Stimulated activated CD4-positive, alpha-beta T cell treated with anti-CD3 and anti-CD28 coated beads, Interleukin-4, amount 100 ng/mL, for 48 hours (primary cell): Measurements from ENCODE around the gene MGLL.

Experiments
- DNase-seq, 2 donors: peaks; one replicate each; pipeline ENCODE4 v3.0.0-alpha.2; 2020; ENCODE audit warnings: low read depth in 2 of 2

Gene MGLL

DNA sequence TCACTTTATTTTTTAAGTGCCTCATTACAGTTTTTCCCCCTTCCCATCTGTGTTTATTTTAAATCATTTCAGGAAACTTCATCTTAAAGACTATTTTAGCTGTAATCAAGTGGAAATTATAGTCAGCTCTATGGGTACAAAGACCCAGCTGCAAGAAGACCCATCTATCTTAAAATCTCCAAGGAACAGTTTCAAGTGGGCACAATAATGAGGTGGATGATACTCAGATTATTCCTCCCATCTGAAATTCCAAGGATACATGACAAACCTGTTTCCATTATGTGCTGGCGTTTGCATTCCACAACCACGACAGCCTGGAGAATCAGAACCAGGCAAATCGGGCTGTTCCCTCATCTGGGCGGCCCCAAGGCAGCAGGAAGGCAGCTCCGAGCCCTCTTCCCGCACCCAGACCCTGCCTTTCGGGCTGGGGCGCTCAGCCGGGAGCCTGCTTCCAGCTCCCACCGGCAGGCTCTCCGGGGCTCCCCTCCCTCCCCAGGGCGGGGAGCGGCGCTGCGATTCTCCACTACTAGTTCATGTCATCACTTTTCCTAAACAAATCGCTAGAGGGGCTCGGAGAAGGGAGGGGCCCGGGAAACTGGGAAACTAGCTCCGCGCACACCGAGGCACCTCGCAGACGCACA is at the start of gene MGLL:
TSS of gene MGLL (minus strand) at position 475 of the 641 bp plus-strand sequence. CDS start at position 278, 197 bp downstream.
- no peak for DNase-seq

DNA sequence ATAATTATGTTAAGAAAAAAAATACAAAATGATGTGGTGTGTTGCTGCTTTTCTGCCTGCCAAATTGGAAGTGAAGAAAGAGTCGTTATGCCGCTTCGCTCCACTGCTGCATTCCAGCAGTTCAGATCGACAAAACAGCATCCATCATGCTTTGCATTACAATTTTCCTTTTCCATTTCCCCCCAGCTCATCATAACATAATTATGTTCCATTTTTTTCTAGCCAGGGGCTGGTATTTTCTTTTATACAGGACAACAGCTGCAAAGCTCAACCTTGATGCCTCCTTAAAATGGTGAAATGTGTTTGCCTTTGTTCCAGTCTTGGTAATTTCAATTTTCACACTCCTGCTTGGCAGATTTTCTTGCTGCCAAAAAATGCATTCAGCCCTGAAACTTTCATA is 47.8 kb upstream of the MGLL start:
- DNase-seq: no peak

DNA sequence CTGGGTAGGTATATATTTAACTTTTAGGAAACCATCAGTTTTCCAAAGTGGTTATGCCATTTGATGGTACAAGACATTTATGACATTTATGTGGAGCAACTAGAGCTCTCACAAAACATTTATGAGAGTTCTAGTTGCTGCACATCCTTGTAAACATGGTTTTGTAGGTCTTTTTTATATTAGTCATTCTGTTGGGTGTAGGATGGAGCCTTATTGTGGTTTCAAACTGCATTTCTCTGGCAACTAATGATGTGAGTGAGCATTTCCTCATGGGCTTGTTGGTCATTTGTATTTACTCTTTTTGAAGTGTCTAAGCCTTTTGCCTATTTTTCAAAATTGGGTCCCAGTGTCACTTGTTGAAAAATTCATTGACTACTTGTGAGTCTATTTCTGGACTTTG is 45.7 kb upstream of the MGLL start:
- DNase-seq: no peak

DNA sequence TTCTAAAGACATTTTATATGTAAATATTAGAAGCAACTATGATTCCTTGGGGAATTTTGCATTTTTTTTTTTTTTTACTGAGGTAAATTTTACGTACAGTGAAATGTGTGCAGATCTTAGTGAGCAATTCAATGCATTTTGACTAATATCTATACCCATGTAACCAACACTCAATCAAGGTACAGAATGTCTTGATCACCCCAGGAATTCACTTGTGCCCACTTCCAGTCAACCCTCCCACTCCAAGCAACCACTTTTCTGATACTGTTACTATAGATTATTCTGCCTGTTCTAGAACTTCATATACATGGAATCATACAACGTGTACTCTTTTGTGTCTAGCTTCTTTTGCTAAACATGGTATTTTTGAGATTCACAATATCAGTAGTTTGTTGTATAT is 45.1 kb upstream of the MGLL start:
- DNase-seq: no peak

DNA sequence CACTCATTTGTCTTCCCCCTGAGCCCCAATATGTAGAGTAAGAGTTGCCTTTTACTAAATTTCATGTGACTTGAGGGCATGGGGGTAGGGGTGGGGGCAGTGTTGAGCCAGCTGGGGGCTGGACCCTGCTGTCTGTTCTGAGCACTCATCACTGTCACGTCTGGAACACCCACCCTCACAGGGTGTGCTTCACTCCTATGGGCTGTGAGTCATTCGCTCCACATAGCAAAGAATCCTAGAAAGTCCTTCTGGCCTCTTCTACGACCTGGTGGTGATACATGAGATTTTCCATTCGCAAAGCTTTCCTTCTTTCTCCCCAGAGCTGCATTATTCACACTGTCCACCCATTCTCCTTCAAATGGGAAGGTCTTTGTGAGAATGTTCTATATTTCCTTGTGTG is 43.6 kb upstream of the MGLL start:
- no peak for DNase-seq

DNA sequence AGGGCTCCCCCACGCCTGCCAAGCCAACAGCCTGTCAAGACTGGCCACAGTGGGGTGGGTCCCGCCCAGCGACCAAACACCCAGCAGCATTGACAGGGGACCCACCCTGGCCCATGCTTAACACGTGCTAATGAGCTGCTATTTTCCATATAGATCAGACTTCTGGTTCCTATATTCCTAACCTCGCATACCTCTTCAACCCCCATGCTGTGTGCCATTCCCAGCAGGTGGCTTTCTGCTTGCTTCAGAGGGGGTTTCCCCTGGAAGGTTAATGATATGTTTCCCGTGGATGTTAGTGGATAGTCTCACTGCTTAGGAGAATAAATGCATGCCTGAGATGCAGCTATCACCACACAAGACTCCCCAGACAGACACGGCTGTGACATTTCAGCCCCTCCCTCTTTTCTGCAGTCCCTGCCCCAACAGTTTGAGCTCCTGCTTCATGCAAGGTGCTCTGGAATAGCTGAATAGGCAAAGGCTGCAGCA is 37.9 kb upstream of the MGLL start:
- DNase-seq: no peak

DNA sequence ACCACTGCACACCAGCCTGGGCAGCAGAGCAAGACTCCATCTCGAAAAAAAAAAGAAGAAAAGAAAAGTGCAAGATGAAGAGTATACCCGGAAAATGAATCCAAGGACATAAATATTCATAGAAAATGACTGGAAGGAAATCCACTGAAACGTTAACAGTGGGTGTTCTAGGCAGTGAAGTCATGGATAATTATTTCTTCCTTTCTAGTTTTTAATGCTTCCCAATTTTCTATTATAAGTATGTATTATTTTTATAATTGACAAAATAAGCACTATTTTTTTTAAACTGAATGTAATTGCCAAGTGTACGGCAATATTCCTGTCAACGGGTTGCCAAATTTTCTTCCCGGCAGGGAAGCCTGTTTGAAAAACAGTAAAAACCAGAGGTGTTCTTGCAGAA is 37.4 kb upstream of the MGLL start:
- no peak for DNase-seq

DNA sequence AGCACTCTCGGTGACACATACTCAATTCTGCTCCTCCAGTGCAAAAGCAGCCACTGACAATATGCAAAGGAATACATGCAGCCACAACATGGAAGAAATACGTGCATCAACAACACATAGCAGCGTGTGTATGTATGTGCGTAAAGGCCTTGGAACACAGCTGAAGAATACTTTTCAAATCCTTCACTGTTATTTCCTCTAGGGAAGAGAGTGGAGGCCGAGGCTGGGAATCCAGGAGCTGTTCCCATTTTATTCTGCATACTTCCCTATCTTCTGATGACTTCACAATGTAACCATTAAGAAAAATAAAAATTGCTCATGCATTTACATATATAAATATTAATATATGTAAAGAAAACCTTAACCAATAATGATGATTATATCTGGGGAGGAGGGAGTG is 36.6 kb upstream of the MGLL start:
- DNase-seq: no peak

DNA sequence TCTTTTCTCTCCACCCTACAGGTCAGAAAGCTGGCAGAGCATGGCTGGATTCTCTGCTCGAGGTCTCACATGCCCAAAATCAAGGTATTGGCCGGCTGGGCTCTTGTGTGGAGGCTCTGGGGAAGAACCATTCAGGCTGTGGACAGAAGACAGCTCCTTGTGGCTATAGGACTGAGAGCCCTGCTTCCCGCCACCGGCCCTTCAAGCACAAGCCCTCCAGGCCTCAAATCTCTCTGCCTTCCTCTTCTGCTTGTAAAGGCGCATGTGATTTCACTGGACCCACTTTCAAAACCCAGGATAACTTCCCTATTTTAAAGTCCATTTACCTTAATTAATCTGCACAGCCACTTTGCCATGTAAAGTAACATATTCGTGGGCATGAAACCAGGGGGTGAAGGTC is 36.2 kb upstream of the MGLL start:
- DNase-seq: no peak

DNA sequence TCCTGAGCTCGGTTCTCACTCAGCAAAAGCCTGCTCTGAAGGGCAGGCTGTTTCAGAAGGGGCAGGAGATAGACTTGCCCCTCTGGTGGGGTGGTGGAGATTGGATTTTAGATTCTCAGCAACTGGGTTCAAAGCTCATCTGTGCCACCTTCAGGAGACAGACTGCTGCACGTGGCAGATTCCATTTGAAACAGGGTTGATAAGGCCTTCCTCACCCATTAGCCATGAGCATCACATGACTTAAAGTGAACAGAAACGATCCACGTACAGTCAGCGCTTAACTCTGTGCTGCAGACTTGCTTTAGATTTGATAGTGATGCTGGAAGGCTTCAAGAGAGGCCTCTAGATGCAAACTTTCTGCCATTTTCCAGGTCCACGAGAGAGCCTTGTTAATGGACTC is 35.0 kb upstream of the MGLL start:
- DNase-seq: no peak

DNA sequence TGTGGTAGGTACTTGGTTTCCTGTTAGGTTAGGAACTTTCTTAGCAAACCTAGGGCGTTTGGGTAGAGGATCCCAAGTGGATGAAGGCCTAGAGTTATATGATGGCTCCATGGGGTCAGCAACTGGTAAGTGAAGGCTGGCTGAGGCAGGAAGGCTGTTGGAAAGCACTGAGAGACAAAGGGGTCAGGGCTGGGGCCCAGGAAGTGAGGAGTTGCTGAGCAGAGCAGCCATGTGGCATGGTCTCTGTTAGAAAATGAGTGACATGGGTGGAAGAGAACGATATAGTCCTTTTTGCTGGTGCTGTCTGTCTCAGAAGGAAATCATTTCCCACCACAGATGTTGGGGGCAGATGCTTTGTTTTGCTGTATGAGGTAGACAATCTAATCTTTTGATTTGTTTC is 34.5 kb upstream of the MGLL start:
- DNase-seq: no peak

DNA sequence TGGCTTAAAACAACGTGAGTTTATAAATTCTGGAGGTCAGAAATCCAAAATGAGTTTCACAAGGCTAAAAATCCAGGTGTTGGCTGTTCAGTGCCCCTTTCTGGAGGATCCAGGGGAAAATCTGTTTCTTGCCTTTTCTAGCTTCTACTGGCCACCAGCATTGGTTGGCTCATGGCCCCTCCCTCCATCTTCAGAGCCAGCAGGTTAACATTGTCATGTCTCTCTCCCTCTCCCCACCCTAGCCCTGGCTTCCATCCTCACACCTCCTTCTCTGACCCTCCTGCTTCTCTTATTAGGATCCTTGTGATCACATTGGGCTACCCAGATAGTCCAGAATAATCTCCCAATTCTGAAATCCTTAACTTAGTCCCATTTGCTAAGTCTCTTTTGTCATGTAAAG is 32.9 kb upstream of the MGLL start:
- DNase-seq: no peak

DNA sequence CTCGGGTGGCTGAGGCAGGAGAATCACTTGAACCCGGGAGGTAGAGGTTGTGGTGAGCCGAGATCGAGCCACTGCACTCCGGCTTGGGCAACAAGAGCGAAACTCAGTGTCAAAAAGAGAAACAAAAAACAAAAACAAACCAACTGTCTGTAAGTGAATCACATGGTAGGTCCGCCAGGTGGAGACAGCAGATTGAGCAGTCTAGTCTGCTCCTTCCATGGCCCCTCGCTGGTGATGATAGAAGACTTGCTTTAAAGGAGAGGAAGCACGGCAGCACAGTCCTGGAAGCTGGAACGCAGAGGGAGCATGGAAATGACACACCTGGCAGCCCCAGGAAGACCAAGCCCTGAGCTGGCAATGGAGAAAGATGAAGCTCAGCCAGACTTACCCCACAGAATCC is 31.4 kb upstream of the MGLL start:
- no peak for DNase-seq

DNA sequence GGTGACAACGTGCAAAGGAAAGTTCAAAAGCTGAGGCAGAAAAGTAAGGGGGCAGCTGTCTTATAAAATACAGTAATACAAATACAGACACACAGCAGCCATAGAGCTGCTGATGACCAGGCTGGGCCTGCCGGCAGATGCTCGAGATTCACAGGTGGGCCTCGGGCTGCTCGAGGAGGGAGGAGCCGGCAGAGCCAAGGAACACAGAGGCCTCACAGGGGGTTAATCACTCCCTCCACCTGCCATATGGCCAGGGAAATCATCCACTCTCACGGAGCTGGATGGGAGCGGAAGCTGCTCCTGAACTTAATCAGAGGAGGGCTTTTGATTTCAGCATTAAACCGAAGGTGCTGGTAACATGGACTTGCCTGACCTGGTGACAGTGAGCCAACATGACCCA is 29.6 kb upstream of the MGLL start:
- DNase-seq: no peak

DNA sequence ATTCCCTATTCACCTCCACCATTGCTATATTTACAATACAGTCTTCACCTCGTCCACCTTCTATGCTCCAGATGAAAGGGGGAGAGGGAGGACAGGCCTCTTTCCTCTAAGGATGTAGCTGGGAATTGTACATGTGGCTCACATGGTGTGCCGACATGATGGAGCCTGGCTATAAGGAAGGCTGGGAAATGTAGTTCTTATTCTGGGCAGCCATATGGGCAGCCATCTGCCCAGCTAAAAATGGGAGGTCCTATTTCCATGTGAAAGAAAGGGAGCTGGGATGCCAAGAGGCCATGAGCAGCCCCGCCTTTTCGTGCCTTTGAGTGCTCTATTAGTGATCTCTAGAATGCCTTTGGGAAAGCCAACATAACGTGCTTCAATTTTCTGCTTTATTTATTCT is 27.1 kb upstream of the MGLL start:
- no peak for DNase-seq

DNA sequence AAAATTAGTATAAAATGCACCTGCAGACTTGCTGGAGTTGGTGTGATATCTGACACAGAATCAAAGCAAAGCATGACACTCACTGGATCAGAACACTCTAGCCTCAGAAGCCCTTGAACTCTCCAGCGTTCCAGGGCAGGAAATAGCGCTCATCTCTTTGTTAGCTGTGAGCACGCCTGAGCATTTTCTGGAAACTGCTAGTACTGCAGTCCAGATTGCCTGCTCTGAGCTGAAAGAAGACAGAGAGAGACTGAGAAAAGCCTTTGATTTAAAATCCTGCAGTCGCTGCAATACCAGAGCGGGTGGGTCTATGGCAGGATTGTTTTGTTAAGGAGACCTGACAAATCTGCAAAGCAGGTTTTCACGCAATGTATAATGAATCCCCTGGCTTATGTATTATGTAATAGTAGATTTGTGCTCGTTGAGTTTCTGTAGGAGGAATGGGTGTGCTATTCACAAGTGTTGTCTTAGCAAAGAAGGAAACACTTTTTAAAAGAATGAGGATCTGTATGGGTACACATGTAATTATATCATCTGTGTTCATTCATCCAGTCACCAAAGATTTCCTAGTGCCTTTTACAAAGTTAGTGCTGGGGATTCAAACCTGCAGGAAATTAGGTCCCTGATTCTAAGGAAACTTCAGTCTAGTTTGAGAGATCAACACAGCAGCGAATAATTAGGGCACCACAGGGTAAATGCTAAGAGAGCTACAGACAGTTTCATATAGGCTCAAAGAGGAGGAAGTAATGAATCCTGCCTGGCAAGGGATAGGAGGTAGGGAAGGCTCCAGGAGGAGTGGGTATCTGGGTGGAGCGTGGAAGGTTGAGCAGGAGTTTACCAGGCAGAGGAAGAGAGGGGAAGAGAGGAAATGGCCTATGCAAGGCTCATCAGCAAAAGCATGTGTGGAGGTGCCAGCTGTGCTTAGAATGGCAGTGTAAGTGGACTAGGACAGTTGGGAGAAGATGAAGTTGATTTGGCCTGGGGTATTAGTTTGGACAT is 26.1 kb upstream of the MGLL start:
- no peak for DNase-seq

DNA sequence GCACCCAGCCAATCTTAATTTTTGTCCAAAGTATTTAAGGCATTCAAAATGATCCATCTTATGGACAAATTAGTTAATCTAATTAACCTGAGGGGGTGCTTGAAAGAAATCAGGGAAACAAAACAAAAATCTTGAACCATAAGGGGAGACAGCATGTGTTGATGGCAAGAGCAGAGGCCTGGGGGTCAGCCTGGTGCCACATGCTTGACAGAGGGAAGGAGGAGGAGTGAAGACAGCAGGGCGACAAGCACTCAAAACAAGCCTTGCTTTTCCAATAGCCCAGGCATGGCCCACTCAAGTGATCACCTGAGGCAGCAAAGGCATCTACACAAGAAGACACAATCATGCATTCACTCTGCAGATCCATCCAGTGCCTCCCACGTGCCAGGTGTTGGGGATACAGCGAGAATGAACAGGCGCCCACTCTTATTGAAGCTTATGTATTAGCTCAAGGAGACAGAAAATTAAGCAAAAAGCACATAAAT is 25.0 kb upstream of the MGLL start:
- no peak for DNase-seq

DNA sequence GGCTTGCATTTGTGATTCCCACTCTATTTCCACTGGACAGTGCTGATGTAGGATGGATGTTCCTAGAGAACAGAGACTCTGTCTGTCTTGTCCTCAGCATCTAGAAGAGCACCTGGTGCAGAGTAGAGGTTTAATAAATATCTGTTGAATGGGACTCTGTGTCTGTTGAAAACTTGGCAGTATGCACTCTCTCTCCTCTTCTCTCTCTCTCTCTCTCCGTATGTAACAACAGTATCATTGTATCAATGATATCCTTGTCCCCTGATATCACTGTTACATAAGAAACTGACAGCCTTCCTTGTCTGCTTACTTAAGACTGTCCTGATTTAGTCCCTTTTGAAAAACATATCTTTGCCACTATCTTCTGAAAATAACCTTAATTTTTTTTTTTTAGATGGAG is 24.3 kb upstream of the MGLL start:
- DNase-seq: no peak

DNA sequence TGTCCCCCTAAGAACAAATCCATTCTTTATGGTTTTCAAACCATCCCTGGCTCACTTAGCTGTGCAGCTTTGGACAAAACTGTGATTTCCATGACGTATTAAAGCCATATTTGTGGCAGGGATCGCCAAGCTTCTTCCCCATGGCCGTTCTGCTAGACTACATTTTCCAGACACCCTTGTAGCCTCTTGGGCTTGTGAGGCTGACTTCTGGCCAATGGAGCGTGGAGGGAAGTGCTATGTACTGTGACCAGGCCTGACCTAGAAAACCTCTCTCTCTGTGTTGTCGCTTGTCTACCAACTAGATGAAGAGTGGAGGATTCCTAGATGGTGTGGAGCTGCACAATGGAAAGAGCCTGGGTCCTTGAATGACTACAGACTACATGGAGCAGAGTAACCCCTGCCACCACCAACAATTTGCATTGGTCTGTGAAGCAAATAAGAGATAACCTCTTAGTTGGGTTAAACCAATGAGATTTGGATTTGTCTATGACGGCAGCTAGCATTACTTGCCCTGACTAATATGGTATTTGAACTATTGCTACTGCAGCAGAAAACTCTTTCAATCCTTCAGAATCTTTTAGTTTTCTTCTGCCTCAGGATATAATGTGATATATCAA is 22.1 kb upstream of the MGLL start:
- DNase-seq: no peak

DNA sequence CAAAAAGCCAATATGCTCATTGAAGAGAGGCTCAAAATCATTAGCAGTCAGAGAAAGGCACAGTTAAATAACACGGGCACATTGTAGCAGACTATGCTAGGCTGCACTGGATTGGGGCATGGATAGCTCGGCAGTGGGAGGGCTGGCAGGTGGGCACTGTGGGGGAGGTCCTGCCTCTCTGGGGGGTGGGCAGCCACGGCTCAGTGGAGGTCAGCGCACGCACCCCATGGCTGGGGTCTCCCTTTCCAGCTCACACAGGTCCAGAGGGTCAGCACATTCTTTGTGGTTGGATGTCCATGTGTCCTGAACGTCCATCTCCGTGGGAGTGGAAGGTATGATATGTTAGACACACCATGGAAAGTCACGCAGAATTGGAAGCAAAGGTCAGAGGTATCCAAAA is 18.4 kb upstream of the MGLL start:
- DNase-seq: no peak

DNA sequence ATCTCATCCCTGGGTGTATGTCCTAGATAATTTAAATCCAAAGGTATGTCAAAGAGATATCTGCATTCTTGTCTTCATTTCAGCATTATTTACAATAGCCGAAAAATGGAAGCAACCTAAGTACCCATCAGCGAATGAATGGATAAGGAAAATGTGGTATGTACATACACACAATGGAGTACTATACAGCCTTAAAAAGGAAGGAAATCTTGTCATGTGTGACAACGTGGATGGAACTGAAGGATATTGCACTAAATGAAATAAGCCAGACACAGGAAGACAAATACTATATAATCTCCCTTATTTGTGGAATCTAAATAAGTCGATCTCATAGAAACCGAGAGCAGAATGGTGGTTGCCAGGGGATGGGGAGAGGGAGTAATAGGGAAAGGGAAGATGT is 16.8 kb upstream of the MGLL start:
- DNase-seq: no peak
